K562 (cell line): ENCODE measurements around the gene TMPO. TPM values are rescaled to one million over a fixed set of nuclear protein-coding genes. Genes with fewer than 3 reads are reported as not detected.

Source experiments
- BRD9 ChIP-seq: fragments of 450-650 bp; IDR thresholded peaks from 2 replicates; pipeline ENCODE4 v1.6.1; 2018; ENCODE audit warnings: low read depth; ENCODE audit not compliant: partially characterized antibody
- CC2D1A ChIP-seq: fragments of 450-650 bp; IDR thresholded peaks from 2 replicates; pipeline ENCODE4 v1.6.1; 2017; ENCODE audit warnings: mild to moderate bottlenecking
- CCAR2 ChIP-seq: fragments of 200-400 bp; formaldehyde crosslinking; IDR thresholded peaks from 2 replicates; pipeline ENCODE4 v1.6.1; 2017; ENCODE audit warnings: mild to moderate bottlenecking, low read depth, low read length
- FOXA3 ChIP-seq, 2 experiments: fragments of 450-650 bp in 1 of 2; sonication (generic) in 1 of 2; formaldehyde crosslinking; IDR thresholded peaks in 1 of 2; conservative IDR thresholded peaks in 1 of 2; 2 replicates each; pipeline versions ENCODE4 v1.4.0 to v1.8.0; 2020 to 2022; ENCODE audit warnings: mild to moderate bottlenecking in 2 of 2, missing genetic modification reagents in 1 of 2
- FOXJ2 ChIP-seq: fragments of 200-800 bp; sonication (Bioruptor generic); IDR thresholded peaks from 2 replicates; pipeline ENCODE4 v1.6.1; 2016; ENCODE audit warnings: missing genetic modification characterization, missing compliant biosample characterization
- IFI16 ChIP-seq: fragments of 250-450 bp; sonication (Bioruptor Pico); IDR thresholded peaks from 2 replicates; pipeline ENCODE4 v2.1.2; 2022; ENCODE audit warnings: mild to moderate bottlenecking, inconsistent platforms
- KAT8 ChIP-seq: fragments of 450-650 bp; IDR thresholded peaks from 2 replicates; pipeline ENCODE4 v1.6.1; 2016; ENCODE audit warnings: low read depth, mild to moderate bottlenecking
- POLR2H ChIP-seq: IDR thresholded peaks from 2 replicates; pipeline ENCODE4 v1.6.1; 2016; ENCODE audit warnings: missing genetic modification characterization, low read depth, mild to moderate bottlenecking, control low read depth, missing compliant biosample characterization, moderate library complexity
- POLR3A ChIP-seq: IDR thresholded peaks from 2 replicates; pipeline ENCODE4 v1.6.1; 2011; ENCODE audit warnings: borderline replicate concordance, mild to moderate bottlenecking, moderate library complexity; ENCODE audit not compliant: insufficient read length, insufficient read depth; ENCODE audit errors: extremely low read depth
- STAT5A ChIP-seq: IDR thresholded peaks from 2 replicates; pipeline ENCODE4 v1.6.1; 2012; ENCODE audit warnings: low read length, inconsistent platforms, borderline replicate concordance
- TBL1XR1 ChIP-seq, 2 experiments: IDR thresholded peaks; 2 replicates each; pipeline ENCODE4 v1.6.1; 2012; ENCODE audit warnings: improper control_type of control experiment in 2 of 2, low read length in 2 of 2, mild to moderate bottlenecking in 1 of 2
- TOE1 ChIP-seq, 2 experiments: fragments of 450-650 bp in 1 of 2; sonication (generic) in 1 of 2; formaldehyde crosslinking in 1 of 2; IDR thresholded peaks; 2 replicates each; pipeline versions ENCODE4 v1.7.1 to v1.8.0; 2016 to 2022; ENCODE audit warnings: borderline replicate concordance in 2 of 2, mild to moderate bottlenecking in 2 of 2, antibody characterized with exemption in 1 of 2, inconsistent platforms in 1 of 2, low read depth in 1 of 2, missing genetic modification reagents in 1 of 2, moderate library complexity in 1 of 2
- ZEB2 ChIP-seq: fragments of 450-650 bp; IDR thresholded peaks from 2 replicates; pipeline ENCODE4 v1.6.1; 2016
- ZNF253 ChIP-seq: fragments of 250-450 bp; sonication (Bioruptor Pico); conservative IDR thresholded peaks from 2 replicates; pipeline ENCODE4 v1.6.1; 2021; ENCODE audit warnings: mild to moderate bottlenecking
- ZNF57 ChIP-seq: fragments of 450-650 bp; formaldehyde crosslinking; IDR thresholded peaks from 2 replicates; pipeline ENCODE4 v1.4.0; 2020; ENCODE audit warnings: mild to moderate bottlenecking, moderate library complexity
- ZNF695 ChIP-seq: fragments of 450-650 bp; formaldehyde crosslinking; IDR thresholded peaks from 2 replicates; pipeline ENCODE4 v1.4.0; 2020; ENCODE audit warnings: mild to moderate bottlenecking, moderate library complexity
- ZNF778 ChIP-seq: fragments of 450-650 bp; formaldehyde crosslinking; IDR thresholded peaks from 2 replicates; pipeline ENCODE4 v1.4.0; 2020; ENCODE audit warnings: mild to moderate bottlenecking, moderate library complexity
- ZNF780A ChIP-seq: fragments of 250-450 bp; sonication (Bioruptor Pico); IDR thresholded peaks from 2 replicates; pipeline ENCODE4 v1.5.0; 2021; ENCODE audit warnings: mild to moderate bottlenecking
- polyA plus RNA-seq, 8 experiments: library from polyadenylated mRNA; depleted of rRNA in 4 of 8; stranded (reverse) in 5 of 8; unstranded in 3 of 8; fragments of >200 nt; fragmentation: Nextera tagmentation in 2 of 8; fragmentation: Illumina TruSeq in 1 of 8; extraction: Ambion mirVana in 2 of 8; extraction: Trizol in 1 of 8; gene quantifications; 2 replicates each; pipeline versions ENCODE4 v1.2.1 to v1.2.3, GENCODE V29; 2011 to 2014; ENCODE audit warnings: inconsistent platforms in 1 of 8, missing spikeins in 1 of 8
- total RNA-seq, 7 experiments: library from RNA; depleted of rRNA in 6 of 7; stranded (reverse); fragments of >200 nt in 6 of 7; fragmentation: Illumina TruSeq in 2 of 7; extraction: Trizol in 2 of 7; gene quantifications; 2 replicates each; pipeline versions ENCODE4 v1.2.1 to v1.2.3, GENCODE V29; 2011 to 2021; ENCODE audit warnings: low replicate concordance in 1 of 7
- TF ChIP-seq, protein P1 (sequence below): fragments of 450-650 bp; IDR thresholded peaks from 2 replicates; pipeline ENCODE4 v1.6.1; 2018; ENCODE audit not compliant: partially characterized antibody
- TF ChIP-seq, protein P2 (sequence below): fragments of 250-450 bp; sonication (Bioruptor Pico); IDR thresholded peaks from 2 replicates; pipeline ENCODE4 v1.8.0; 2021; ENCODE audit warnings: moderate library complexity, mild to moderate bottlenecking, inconsistent platforms
- TF ChIP-seq, protein P3 (sequence below): fragments of 450-650 bp; conservative IDR thresholded peaks from 2 replicates; pipeline ENCODE4 v1.6.1; 2016; ENCODE audit warnings: missing genetic modification characterization, low read depth, mild to moderate bottlenecking, control low read depth, missing compliant biosample characterization
- TF ChIP-seq, protein P4 (sequence below), 2 experiments: fragments of 450-650 bp in 1 of 2; sonication (generic) in 1 of 2; formaldehyde crosslinking; conservative IDR thresholded peaks; 2 replicates each; pipeline versions ENCODE4 v1.4.0 to v1.8.1; 2020 to 2022; ENCODE audit warnings: mild to moderate bottlenecking in 1 of 2, missing genetic modification reagents in 1 of 2

TMPO gene
- total and polyA plus RNA-seq, 9 of the 15 experiments (the other 6 are each of a cell fraction or from before 2014, with no cell fraction given), result 62.1 to 263 (median 182) TPM

DNA sequence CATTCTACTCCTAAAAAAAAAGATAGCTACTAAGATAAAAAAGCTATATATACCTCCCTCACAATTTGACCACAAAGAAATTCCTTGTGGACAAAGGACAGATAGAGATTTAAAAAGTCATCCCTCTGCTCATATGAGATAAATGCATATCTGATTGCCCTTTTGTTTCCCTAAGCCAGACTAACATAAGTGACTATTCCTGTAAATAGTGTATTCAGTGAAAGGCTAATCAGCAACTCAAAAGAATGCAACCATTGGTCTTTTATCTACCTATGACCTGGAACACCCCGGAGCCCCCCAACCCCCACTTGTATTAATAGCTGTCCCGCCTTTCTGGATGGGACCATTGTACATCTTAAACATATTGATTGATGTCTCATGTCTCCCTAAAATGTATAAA, 6.3 kb upstream of the TMPO start (continued):
- TF ChIP-seq, protein P1, sequence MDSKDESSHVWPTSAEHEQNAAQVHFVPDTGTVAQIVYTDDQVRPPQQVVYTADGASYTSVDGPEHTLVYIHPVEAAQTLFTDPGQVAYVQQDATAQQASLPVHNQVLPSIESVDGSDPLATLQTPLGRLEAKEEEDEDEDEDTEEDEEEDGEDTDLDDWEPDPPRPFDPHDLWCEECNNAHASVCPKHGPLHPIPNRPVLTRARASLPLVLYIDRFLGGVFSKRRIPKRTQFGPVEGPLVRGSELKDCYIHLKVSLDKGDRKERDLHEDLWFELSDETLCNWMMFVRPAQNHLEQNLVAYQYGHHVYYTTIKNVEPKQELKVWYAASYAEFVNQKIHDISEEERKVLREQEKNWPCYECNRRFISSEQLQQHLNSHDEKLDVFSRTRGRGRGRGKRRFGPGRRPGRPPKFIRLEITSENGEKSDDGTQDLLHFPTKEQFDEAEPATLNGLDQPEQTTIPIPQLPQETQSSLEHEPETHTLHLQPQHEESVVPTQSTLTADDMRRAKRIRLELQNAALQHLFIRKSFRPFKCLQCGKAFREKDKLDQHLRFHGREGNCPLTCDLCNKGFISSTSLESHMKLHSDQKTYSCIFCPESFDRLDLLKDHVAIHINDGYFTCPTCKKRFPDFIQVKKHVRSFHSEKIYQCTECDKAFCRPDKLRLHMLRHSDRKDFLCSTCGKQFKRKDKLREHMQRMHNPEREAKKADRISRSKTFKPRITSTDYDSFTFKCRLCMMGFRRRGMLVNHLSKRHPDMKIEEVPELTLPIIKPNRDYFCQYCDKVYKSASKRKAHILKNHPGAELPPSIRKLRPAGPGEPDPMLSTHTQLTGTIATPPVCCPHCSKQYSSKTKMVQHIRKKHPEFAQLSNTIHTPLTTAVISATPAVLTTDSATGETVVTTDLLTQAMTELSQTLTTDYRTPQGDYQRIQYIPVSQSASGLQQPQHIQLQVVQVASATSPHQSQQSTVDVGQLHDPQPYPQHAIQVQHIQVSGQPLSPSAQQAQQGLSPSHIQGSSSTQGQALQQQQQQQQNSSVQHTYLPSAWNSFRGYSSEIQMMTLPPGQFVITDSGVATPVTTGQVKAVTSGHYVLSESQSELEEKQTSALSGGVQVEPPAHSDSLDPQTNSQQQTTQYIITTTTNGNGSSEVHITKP, result no peak
- TF ChIP-seq POLR3A (no peak), POLR2H (tag) (no peak), FOXJ2 (tag) (no peak), ZNF253 (CRISPR knock-in tag) (no peak), FOXA3 (CRISPR knock-in tag; conservative IDR thresholded peaks at IDR 0.05 in 1 of 2, IDR thresholded peaks at IDR 0.05 in 1 of 2) (peak in 1 of 2 experiments; percentile 93; a peak in 2 of 4 replicates), KAT8 (no peak), CC2D1A (peak; percentile 51; the same call in 1 of the 2 replicates), ZEB2 (peak; percentile 91), STAT5A (peak; percentile 45; the same call in 1 of the 2 replicates), TOE1 (IDR thresholded peaks at IDR 0.05; ENCODE audit: borderline replicate concordance) (no peak), TOE1 (CRISPR knock-in tag; IDR thresholded peaks at IDR 0.05; ENCODE audit: borderline replicate concordance, low read depth) (no peak), TBL1XR1 (IDR thresholded peaks at IDR 0.05; ENCODE audit: low read length in 2 of 2) (peak in 1 of 2 experiments; percentile 95; a peak in 2 of 4 replicates), ZNF778 (CRISPR knock-in tag) (no peak), ZNF780A (no peak), BRD9 (no peak), CCAR2 (no peak), IFI16 (no peak), ZNF695 (CRISPR knock-in tag) (no peak), ZNF57 (no peak)
- TF ChIP-seq, protein P2, sequence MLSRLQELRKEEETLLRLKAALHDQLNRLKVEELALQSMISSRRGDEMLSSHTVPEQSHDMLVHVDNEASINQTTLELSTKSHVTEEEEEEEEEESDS (CRISPR knock-in tag), result no peak
- TF ChIP-seq, protein P3, sequence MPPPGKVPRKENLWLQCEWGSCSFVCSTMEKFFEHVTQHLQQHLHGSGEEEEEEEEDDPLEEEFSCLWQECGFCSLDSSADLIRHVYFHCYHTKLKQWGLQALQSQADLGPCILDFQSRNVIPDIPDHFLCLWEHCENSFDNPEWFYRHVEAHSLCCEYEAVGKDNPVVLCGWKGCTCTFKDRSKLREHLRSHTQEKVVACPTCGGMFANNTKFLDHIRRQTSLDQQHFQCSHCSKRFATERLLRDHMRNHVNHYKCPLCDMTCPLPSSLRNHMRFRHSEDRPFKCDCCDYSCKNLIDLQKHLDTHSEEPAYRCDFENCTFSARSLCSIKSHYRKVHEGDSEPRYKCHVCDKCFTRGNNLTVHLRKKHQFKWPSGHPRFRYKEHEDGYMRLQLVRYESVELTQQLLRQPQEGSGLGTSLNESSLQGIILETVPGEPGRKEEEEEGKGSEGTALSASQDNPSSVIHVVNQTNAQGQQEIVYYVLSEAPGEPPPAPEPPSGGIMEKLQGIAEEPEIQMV (tag), result no peak
- TF ChIP-seq, protein P4, sequence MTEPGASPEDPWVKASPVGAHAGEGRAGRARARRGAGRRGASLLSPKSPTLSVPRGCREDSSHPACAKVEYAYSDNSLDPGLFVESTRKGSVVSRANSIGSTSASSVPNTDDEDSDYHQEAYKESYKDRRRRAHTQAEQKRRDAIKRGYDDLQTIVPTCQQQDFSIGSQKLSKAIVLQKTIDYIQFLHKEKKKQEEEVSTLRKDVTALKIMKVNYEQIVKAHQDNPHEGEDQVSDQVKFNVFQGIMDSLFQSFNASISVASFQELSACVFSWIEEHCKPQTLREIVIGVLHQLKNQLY (CRISPR knock-in tag; conservative IDR thresholded peaks at IDR 0.05), result no peak
